HG03066 (cell line): Measurements from ENCODE around the gene PAK5.

Experiments
- ATAC-seq: cut with Tn5 transposase; IDR thresholded peaks from one replicate; pipeline ENCODE4 v1.9.1; 2021; ENCODE audit warnings: low read depth; ENCODE audit not compliant: unreplicated experiment

Gene PAK5

DNA sequence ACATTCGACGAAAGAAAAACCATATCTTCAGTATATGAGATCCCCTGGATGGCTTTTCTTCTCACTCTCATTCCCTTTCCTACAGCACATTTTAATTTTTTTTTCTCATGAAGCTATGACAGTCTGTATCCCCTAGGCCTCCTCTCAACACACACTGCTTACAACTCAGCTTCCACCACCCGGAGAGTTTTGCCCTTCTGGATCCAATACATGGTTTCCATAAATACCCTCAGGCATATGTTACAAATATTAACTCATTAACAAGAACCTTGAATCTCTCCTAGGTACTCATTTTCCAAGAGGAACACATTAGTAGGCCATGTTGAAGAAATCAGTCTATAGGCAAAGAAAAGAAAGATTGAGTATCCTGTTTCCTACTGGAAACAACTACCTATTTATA, 44.0 kb downstream of the PAK5 start:
- ATAC-seq = no peak

GRCh38 chr20:9792674-9793073, 46.2 kb downstream of the PAK5 start:
- ATAC-seq = no peak

DNA sequence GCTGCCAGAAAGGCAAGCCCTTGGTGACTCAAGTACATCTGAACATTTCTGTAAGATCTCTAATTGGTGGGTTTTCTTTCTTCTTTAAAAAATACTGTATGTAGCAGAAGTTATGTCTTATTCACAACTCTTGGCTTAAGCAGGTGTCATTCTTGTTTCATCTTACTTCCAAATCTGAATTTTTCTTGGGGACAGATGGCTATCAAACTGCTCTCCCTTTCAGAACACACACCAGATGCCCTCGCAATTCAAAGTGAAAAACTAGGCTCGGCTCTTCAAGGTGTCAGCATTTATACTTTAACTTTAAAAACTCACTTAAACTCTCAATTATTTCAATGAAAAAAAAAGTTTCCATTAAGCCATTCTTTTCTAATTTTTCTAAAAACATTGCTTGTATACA, 49.7 kb downstream of the PAK5 start:
- ATAC-seq = no peak

GRCh38 chr20:9775176-9775575, 63.7 kb downstream of the PAK5 start:
- no peak for ATAC-seq

GRCh38 chr20:9769954-9770353, 68.9 kb downstream of the PAK5 start:
- no peak for ATAC-seq

- no peak for ATAC-seq
These were observed 77.4 kb downstream of the PAK5 start for GRCh38 chr20:9761476-9761875.

DNA sequence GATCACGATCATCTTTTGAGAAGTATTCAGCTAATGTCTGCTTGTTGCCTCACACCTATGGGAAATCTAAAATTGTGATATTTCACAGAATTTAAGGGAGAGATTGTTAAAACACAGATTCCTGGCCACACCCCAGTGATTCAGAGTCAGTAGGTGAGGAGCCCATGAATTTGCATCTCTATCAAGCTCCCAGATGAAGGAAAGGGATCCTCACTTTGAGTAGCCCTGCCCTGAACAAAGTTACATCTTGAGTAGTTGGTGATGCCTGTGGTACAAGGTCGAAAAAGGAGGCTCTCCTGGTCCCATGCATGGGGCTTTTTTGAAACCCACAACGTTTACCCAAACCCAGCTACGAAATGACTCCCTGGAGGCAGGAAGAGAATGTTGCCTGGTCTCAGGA, 79.5 kb downstream of the PAK5 start:
- ATAC-seq = no peak

DNA sequence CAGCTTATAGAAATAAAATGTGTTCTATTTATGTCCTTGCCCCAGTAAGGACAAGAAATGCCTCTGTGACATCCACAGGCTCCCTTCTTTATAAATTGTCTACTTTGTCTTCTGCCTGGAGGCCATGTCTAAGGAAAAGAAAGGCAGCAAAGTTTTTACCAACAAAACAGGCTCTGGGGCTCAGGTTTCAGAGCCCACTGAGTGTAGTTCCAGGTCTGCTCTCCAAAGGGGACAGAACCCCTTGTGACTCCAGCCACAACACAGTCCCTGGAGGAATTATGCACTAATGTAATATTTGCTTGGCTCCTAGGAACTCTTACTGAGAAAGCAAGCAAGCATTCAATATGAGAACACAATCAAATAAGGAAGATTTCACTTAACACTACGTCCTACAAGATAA, 80.1 kb downstream of the PAK5 start:
- ATAC-seq = no peak

DNA sequence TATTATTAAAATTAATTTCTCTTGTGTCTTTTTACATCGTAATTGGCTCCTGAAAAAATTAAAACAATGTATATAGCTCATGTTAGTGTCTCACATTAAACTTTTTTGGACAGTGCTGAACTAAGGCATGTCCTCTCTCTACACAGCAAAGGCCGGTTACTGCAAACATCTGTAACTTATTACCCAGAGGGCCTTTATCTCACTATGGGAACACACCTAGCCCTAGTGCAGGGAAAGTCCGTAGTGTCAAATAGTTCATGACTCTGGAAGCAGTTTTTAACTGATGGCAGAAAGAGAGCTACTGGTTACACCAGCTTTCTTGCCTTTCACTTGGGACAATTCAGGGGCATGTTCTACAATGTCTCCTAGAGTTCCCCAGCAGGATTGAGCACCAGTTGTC, 82.2 kb downstream of the PAK5 start:
- ATAC-seq = no peak

DNA sequence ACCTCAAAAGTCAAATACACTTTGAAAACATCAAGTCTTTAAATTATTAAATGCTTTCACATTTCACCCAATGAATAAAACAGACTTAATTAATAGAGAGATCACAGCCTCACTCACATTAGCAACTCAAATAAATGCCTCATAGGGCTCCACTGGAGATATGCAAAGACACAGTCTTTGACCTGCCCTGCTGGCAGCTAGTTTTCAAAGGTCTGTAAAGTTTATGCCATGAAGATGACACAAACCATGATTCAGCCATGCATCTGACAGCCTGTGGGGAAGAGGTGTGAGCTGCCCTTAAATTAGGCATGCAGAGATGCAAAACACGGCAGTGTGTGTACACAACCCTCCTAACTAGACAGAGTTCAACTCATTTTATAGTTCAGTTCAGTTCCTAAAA, 83.6 kb downstream of the PAK5 start:
- ATAC-seq = no peak

DNA sequence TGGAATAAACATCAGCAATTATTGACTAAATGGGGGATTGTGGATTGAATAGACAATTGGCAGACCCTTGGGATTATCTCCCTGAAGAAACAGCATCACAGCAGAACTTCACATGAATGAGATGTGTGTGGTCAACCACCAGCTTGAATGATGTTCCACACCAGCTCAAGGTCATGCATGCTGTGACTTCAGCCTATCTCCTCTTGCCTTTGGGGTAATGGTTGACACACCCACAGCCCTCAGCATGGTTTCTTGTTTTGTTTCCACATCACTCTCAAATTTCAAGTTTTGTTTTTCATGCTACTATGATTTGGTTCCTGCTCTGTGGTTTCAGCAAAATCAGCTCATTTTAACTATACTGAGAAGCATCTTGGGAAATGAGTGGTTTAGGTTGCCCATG, 94.3 kb downstream of the PAK5 start:
- ATAC-seq = no peak

DNA sequence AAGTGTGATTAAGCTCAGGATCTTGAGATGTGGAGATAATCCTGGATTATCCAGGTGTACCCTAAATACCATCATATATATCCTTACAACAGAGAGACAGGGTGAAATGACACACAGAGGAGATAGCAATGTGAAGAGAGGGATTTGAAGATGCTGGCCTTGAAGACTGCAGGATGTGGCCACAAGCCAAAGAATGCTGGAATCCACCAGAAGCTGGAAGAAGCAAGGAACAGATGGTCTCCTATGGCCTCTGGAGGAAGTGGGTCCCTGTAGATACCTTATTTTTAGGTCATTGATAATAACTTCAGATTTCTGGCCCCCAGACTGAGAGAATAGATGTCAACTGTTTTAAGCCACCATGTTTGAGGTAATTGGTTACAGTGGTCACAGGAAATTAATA, 95.0 kb downstream of the PAK5 start:
- no peak for ATAC-seq

DNA sequence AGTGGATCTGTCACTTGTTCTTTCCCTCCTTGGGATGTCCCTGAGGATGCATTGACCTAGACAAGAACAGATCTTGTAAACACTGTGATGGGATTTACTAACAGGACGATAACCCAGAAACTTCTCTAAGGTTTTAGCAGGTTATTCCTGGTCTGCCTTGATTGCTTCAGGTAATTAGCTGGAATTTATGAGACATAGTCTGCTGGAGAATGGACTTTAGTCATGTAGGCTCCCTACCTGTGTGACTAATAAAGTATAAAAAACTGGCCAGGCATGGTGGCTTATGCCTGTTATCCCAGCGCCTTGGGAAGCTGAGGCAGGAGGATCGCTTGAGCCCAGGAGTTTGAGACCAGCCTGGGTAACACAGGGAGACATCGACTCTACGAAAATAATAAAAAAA, 96.1 kb downstream of the PAK5 start:
- no peak for ATAC-seq

DNA sequence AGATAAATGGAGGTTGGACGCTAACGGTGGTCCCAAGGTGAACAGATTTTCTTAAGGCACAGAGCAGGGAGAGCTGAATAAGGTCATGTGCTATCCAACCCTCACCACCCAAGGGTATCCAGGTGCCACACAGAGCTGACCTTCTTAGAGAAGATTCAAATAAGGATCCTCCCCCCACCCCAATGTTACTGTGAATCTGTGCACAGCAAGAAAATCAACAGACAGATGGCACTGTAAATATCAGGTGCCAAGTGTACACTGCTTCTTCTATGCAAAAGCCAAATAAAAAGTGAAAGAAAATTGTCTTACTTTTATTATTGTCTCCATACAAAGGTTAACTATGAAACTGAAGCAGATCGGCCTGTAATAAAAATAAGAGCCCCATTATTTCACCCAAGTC, 96.9 kb downstream of the PAK5 start:
- ATAC-seq = no peak

GRCh38 chr20:9740486-9740885, 98.4 kb downstream of the PAK5 start:
- ATAC-seq = no peak

DNA sequence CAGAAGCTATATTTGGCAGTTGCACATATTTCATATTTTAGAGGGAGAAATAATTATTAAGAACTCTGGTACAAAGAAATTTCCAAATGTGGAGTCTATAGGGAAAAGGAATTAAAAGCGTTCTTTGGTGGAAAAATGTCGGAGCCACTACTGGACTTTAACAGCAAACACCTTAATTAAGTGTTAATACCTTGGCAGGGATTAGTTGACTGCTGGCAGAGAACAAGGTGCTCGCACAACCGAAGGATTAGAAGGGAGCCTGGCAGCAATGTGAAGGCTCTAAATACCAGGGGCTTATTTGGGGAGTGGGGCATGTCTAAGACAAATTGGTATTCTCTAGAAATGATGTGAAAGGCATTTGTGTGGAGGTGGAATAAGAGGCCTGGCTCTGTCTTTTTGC, 98.9 kb downstream of the PAK5 start:
- ATAC-seq = no peak

GRCh38 chr20:9736373-9736772, 102.5 kb downstream of the PAK5 start:
- no peak for ATAC-seq

GRCh38 chr20:9723501-9724202, 115.2 kb downstream of the PAK5 start:
- no peak for ATAC-seq

GRCh38 chr20:9711872-9712271, 127.0 kb downstream of the PAK5 start:
- no peak for ATAC-seq

GRCh38 chr20:9710685-9711084, 128.2 kb downstream of the PAK5 start:
- no peak for ATAC-seq

DNA sequence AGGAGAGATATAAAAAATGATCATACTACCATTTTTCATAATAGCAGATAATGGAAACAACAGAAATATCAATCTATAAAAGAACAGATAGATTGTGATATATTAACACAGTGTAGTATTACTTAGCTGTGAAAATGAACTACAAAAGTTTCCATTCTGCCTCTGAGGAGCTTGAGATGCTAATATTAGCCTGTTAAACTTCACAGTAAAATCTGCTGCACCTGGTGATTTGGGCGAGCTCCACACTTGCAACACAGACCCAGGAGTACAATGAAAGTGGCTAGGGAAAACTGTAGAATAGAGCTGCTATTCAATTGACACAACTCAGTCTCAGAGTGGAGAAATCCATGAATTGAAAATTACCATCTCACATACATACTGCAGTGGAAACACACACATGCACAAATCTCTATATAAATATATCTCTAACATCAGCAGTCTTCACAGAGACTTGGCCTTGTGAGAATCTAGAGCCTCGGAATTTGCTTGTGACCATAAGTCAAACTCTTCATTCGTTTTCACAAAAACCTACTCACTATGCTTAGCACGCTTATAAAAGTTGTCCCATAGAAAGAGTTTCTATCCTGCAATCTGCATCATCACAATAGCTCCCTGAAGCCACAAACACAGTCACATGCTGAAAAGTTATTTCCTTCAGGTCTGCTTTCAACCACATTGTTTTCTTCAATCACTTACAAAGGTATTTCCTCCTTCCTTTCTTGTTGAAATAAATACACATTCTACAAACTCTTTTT, 133.0 kb downstream of the PAK5 start:
- no peak for ATAC-seq

DNA sequence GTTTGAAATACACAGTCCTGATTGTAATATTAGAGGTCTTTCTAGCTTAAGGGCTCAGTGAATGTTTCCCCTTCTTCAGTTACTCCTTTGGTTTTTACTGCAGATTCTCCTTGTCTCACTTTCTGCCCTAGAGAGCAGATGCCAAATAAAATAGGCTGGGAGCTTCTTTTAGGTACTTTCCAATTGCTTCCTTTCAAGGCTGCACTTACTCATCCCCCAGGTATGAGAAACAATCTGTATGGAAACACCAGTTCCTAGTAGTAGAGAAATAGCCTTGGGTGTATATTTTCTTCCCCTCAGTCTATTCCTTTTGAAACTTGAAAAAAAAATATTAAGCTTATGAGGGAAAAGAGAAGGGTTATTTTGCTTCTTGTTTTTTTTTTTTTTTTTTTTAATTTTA, 139.7 kb downstream of the PAK5 start:
- ATAC-seq = no peak
